T-cell (primary cell): ENCODE data around the gene MYH11. TPM values are rescaled to one million over a fixed set of nuclear protein-coding genes. Genes with fewer than 3 reads are reported as not detected.

Experiments used
- ATAC-seq, 4 experiments: fragments of 200-7000 bp in 3 of 4; fragments of 150-1000 bp in 1 of 4; cut with Tn5 transposase; replicated peaks in 1 of 4; 1 replicate in 3 of 4; 2 replicates in 1 of 4; pipeline ENCODE4 v1.10.0; 2021; ENCODE audit warnings: moderate library complexity in 3 of 4, mild to moderate bottlenecking in 2 of 4, moderate number of reproducible peaks in 1 of 4
- CTCF ChIA-PET, 2 donors: fragments of 300-600 bp; sonication (Branson Sonifier 250); formaldehyde crosslinking; loops; one replicate each; lab custom pipeline; 2022; ENCODE audit warnings: antibody characterized with exemption in 2 of 2; lab: Charles Lee
- POLR2A ChIA-PET, 2 donors: fragments of 300-600 bp; sonication (Branson Sonifier 250); formaldehyde crosslinking; loops; one replicate each; lab custom pipeline; 2022; ENCODE audit warnings: antibody characterized with exemption in 2 of 2; lab: Charles Lee
- DNase-seq, 35 experiments: peaks; one replicate each; pipeline versions ENCODE4 v3.0.0 to v3.0.0-alpha.2; 2013 to 2023
- H3K27ac ChIP-seq: one replicate; pipeline ENCODE4 v1.5.1; 2013; ENCODE audit warnings: low read length
- H3K27me3 ChIP-seq, 2 experiments: replicated peaks in 1 of 2; 1 replicate in 1 of 2; 2 replicates in 1 of 2; pipeline versions ENCODE4 v1.6.1 to v1.7.0; 2013; ENCODE audit warnings: low read length in 1 of 2, mixed read lengths in 1 of 2; ENCODE audit not compliant: control insufficient read depth in 2 of 2, insufficient read depth in 2 of 2; ENCODE audit errors: extremely low read depth in 1 of 2
- H3K36me3 ChIP-seq, 2 donors: 1 replicate in 1 of 2; 2 replicates in 1 of 2; pipeline versions ENCODE4 v1.6.1 to v1.7.0; 2013; ENCODE audit warnings: low read length in 1 of 2; ENCODE audit not compliant: control insufficient read depth in 2 of 2, insufficient read depth in 1 of 2; ENCODE audit errors: extremely low read depth in 1 of 2
- H3K4me1 ChIP-seq, 2 experiments: 1 replicate in 1 of 2; 2 replicates in 1 of 2; pipeline versions ENCODE4 v1.6.1 to v1.7.0; 2013; ENCODE audit warnings: low read length in 2 of 2, mixed read lengths in 1 of 2; ENCODE audit not compliant: insufficient read depth in 2 of 2, control insufficient read depth in 1 of 2; ENCODE audit errors: extremely low read depth in 1 of 2
- H3K4me3 ChIP-seq, 2 donors: 1 replicate in 1 of 2; 2 replicates in 1 of 2; pipeline versions ENCODE4 v1.5.1 to v1.7.0; 2013; ENCODE audit warnings: mild to moderate bottlenecking in 2 of 2, low read length in 1 of 2, moderate library complexity in 1 of 2; ENCODE audit not compliant: control insufficient read depth in 1 of 2; ENCODE audit errors: extremely low read depth in 1 of 2
- H3K9me3 ChIP-seq: 2 replicates; pipeline ENCODE4 v1.7.0; 2013
- H3K27ac Mint-ChIP-seq, 2 donors: one replicate each; pipeline ENCODE4 v1.8.0; 2020 to 2021; ENCODE audit warnings: mild to moderate bottlenecking in 2 of 2, mixed read lengths in 2 of 2
- H3K27me3 Mint-ChIP-seq, 2 donors: one replicate each; pipeline ENCODE4 v1.8.0; 2021 to 2022; ENCODE audit warnings: mixed read lengths in 2 of 2
- H3K36me3 Mint-ChIP-seq: one replicate; pipeline ENCODE4 v1.8.0; 2021; ENCODE audit warnings: mixed read lengths
- H3K4me1 Mint-ChIP-seq, 3 donors: one replicate each; pipeline ENCODE4 v1.8.0; 2020 to 2022; ENCODE audit warnings: mixed read lengths in 3 of 3, mild to moderate bottlenecking in 1 of 3
- H3K4me3 Mint-ChIP-seq, 3 donors: one replicate each; pipeline ENCODE4 v1.8.0; 2020 to 2022; ENCODE audit warnings: mild to moderate bottlenecking in 3 of 3, mixed read lengths in 3 of 3, moderate library complexity in 3 of 3
- H3K9me3 Mint-ChIP-seq, 3 donors: one replicate each; pipeline ENCODE4 v1.8.0; 2020 to 2022; ENCODE audit warnings: mixed read lengths in 3 of 3
- WGBS: methylation state at CpG from one replicate; pipeline ENCODE4 v1.1.5; 2013; ENCODE audit warnings: missing lambda C conversion rate; ENCODE audit not compliant: insufficient coverage; 5-methylcytosine and 5-hydroxymethylcytosine counted together
- total RNA-seq, 35 experiments: library from RNA in 6 of 35; stranded (reverse) in 6 of 35; fragments of 120-200 nt in 1 of 35; gene quantifications; one replicate each; pipeline versions ENCODE4 v1.2.1 to v1.2.4 and lab custom pipeline; 2013 to 2026

MYH11 gene
- total RNA-seq, 5 donors from 2014 or later (not counting 1 experiment from before 2014, with no cell fraction given) = 0.56 to 0.93 (median 0.66) TPM; not detected in 2

- WGBS = 65% methylated on average over 5 of the region's 6 CpGs
- Histone ChIP-seq H3K4me3 (no peak overlapping the region), H3K36me3 (no peaks in the 10 kb centered on the region), H3K4me1 (no peaks in the 10 kb centered on the region), H3K9me3 (no peaks in the 10 kb centered on the region), H3K27me3 (peaks cover 0 to 12% of the 10 kb centered on the region in 2 experiments), H3K27ac (no peak overlapping the region)
- H3K27ac Mint-ChIP-seq = no peak overlapping the region
- DNase-seq (no peak), ATAC-seq (no peak)
- H3K36me3 Mint-ChIP-seq = no peaks in the 10 kb centered on the region
- ChIA-PET POLR2A (no interaction called here), CTCF (no interaction called here)
- H3K4me1 Mint-ChIP-seq = no peaks in the 10 kb centered on the region
- no peaks in the 10 kb centered on the region for H3K9me3 Mint-ChIP-seq
- peaks cover 3 to 10% of the 10 kb centered on the region in 2 donors for H3K27me3 Mint-ChIP-seq
- H3K4me3 Mint-ChIP-seq = no peak overlapping the region
Measured at GRCh38 chr16:15773968-15774367, 82.9 kb downstream of the MYH11 start.

DNA sequence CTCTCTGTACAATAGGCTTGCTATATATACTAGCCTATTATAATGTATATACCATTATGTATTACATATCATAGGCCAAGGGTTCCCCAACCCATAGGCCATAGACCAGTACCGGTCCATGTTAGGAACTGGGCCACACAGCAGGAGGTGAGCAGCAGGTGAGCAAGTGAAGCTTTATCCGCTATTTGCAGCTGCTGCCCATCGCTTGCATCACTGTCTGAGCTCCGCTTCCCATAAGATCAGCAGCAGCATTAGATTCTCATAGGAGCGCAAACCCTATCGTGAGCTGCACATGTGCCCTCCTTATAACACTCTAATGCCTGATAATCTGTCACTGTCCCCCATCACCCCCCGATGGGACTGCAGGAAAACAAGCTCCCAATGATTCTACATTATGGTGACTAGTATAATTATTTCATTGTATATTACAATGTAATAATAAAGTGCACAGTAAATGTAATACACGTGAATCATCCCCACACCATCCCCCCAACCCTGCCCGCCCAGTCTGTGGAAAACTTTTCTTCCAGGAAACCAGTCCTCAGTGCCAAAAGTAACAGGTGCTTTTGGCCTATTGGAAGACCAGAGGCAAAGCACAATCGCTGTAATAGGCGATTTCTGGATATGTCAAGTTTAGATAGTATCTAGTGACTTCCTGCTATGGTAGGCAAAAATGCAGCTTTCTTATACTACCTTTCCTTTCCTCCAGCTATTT is 84.1 kb downstream of the MYH11 start:
- no peak for ATAC-seq
- WGBS = 100% methylated on average over 4 of the region's 11 CpGs
- no peaks in the 10 kb centered on the region for H3K36me3 ChIP-seq
- H3K36me3 Mint-ChIP-seq = no peaks in the 10 kb centered on the region
- H3K4me1 ChIP-seq = no peaks in the 10 kb centered on the region
- CTCF ChIA-PET = interaction anchor here in 1 of 2 donors (0.6 kb wide), 1 partner anchor 205 kb away, joined by 4 read pairs; no protein-coding TSS in a partner anchor
- H3K9me3 Mint-ChIP-seq = peaks cover 0 to 3% (median 0%) of the 10 kb centered on the region in 3 donors
- DNase-seq = no peak
- H3K4me3 Mint-ChIP-seq = no peak overlapping the region
- no peak overlapping the region for H3K4me3 ChIP-seq
- H3K27ac Mint-ChIP-seq = no peak overlapping the region
- H3K4me1 Mint-ChIP-seq = no peaks in the 10 kb centered on the region
- H3K27me3 Mint-ChIP-seq = peaks cover 3 to 10% of the 10 kb centered on the region in 2 donors
- H3K9me3 ChIP-seq = no peaks in the 10 kb centered on the region
- H3K27me3 ChIP-seq = peaks cover 0 to 9% of the 10 kb centered on the region in 2 experiments
- no peak overlapping the region for H3K27ac ChIP-seq
- POLR2A ChIA-PET = no interaction called here

GRCh38 chr16:15771694-15772093 is 85.1 kb downstream of the MYH11 start:
- H3K27ac ChIP-seq = no peak overlapping the region
- ChIA-PET POLR2A (no interaction called here), CTCF (no interaction called here)
- Mint-ChIP-seq H3K27ac (no peak overlapping the region), H3K36me3 (no peaks in the 10 kb centered on the region), H3K9me3 (peaks cover 0 to 3% (median 0%) of the 10 kb centered on the region in 3 donors), H3K4me3 (no peak overlapping the region), H3K27me3 (peaks cover 3 to 10% of the 10 kb centered on the region in 2 donors), H3K4me1 (no peaks in the 10 kb centered on the region)
- no peaks in the 10 kb centered on the region for H3K9me3 ChIP-seq
- ATAC-seq (no peak), DNase-seq (no peak)
- H3K4me3 ChIP-seq = no peak overlapping the region
- peaks cover 0 to 3% of the 10 kb centered on the region in 2 experiments for H3K27me3 ChIP-seq
- no peaks in the 10 kb centered on the region for H3K4me1 ChIP-seq
- WGBS = 92% methylated on average over 2 of the region's 7 CpGs
- H3K36me3 ChIP-seq = no peaks in the 10 kb centered on the region

- DNase-seq (no peak), ATAC-seq (no peak)
- Mint-ChIP-seq H3K9me3 (peaks cover 0 to 3% (median 0%) of the 10 kb centered on the region in 3 donors), H3K27ac (no peak overlapping the region), H3K4me1 (no peaks in the 10 kb centered on the region), H3K4me3 (no peak overlapping the region), H3K27me3 (peaks cover 0 to 4% of the 10 kb centered on the region in 2 donors), H3K36me3 (no peaks in the 10 kb centered on the region)
- Histone ChIP-seq H3K27ac (no peak overlapping the region), H3K36me3 (no peaks in the 10 kb centered on the region), H3K4me1 (no peaks in the 10 kb centered on the region), H3K4me3 (no peak overlapping the region), H3K9me3 (no peaks in the 10 kb centered on the region), H3K27me3 (peaks cover 0 to 2% of the 10 kb centered on the region in 2 experiments)
- ChIA-PET POLR2A (no interaction called here), CTCF (no interaction called here)
- 90% methylated on average over 3 of the region's 3 CpGs for WGBS
Measured at GRCh38 chr16:15770512-15770911, 86.3 kb downstream of the MYH11 start.

DNA sequence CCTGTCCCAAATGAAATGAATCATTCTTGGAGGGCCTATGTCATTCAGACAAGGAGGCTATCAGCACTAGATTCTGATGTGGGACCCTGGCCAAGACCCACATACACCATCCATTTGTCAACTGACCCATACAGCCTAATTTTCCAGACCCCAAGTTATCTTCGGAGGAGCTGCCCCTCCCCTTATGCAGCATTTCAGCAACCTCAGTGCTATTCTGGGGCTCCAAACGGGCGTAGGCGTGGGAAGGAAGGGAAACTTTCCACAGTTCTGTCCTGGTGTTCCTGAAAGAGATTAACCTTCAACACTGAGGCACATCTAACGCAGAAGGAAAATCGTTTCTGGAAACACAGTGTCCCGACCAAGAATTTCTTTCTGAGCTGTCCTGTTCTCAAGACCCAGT is 86.7 kb downstream of the MYH11 start:
- no peak overlapping the region for H3K27ac Mint-ChIP-seq
- 100% methylated on average over 1 of the region's 7 CpGs for WGBS
- H3K9me3 Mint-ChIP-seq = peaks cover 0 to 3% (median 0%) of the 10 kb centered on the region in 3 donors
- H3K36me3 Mint-ChIP-seq = no peaks in the 10 kb centered on the region
- no peak overlapping the region for H3K4me3 Mint-ChIP-seq
- Histone ChIP-seq H3K27ac (no peak overlapping the region), H3K4me3 (no peak overlapping the region), H3K9me3 (no peaks in the 10 kb centered on the region), H3K36me3 (no peaks in the 10 kb centered on the region), H3K4me1 (no peaks in the 10 kb centered on the region), H3K27me3 (peaks cover 0 to 2% of the 10 kb centered on the region in 2 experiments)
- peaks cover 2 to 7% of the 10 kb centered on the region in 2 donors for H3K27me3 Mint-ChIP-seq
- ATAC-seq (no peak), DNase-seq (no peak)
- ChIA-PET POLR2A (no interaction called here), CTCF (no interaction called here)
- H3K4me1 Mint-ChIP-seq = no peaks in the 10 kb centered on the region

DNA sequence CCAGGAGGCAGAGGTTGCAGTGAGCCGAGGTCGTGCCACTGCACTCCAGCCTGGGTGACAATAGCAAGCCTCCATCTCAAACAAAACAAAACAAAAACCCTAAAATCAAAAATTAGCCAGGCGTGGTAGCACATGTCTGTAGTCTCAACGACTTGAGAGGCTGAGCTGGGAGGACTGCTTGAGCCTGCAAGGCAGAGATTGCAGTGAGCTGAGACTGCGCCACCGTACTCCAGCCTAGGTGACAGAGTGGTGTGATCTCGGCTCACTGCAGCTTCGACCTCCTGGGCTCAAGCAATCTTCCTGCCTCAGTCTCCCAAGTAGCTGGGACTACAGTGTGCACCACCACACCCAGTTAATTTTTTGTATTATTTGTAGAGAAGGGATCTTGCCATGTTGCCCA is 87.6 kb downstream of the MYH11 start:
- ChIA-PET CTCF (no interaction called here), POLR2A (no interaction called here)
- Mint-ChIP-seq H3K27ac (no peak overlapping the region), H3K4me3 (no peak overlapping the region), H3K4me1 (no peaks in the 10 kb centered on the region), H3K9me3 (peaks cover 0 to 3% (median 0%) of the 10 kb centered on the region in 3 donors), H3K36me3 (no peaks in the 10 kb centered on the region), H3K27me3 (peaks cover 5 to 9% of the 10 kb centered on the region in 2 donors)
- ATAC-seq = no peak
- Histone ChIP-seq H3K9me3 (no peaks in the 10 kb centered on the region), H3K27ac (no peak overlapping the region), H3K36me3 (no peaks in the 10 kb centered on the region), H3K27me3 (peaks cover 0 to 2% of the 10 kb centered on the region in 2 experiments), H3K4me1 (no peaks in the 10 kb centered on the region), H3K4me3 (no peak overlapping the region)
- WGBS = 87% methylated on average over 5 of the region's 8 CpGs
- no peak for DNase-seq
